Right kidney (tissue), 9 donors: Measurements from ENCODE around the gene BCAS4.
A peak's percentile ranks its signal among the peaks of the same experiment; 100 is the strongest.
"Not testable (repeated sequence)": the region's sequence is repeated elsewhere in the genome, so short reads cannot be mapped to it uniquely, and the experiment has no call there.

Source experiments
- DNase-seq: peaks from one replicate; pipeline ENCODE4 v3.0.0-alpha.2; 2016
- long read RNA-seq, 8 donors: transcript quantifications; one replicate each; lab custom pipeline, GENCODE V29; 2026

BCAS4 gene, protein sequence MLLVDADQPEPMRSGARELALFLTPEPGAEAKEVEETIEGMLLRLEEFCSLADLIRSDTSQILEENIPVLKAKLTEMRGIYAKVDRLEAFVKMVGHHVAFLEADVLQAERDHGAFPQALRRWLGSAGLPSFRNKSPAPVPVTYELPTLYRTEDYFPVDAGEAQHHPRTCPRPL
- long read RNA-seq, donor 1, full-length matches to known transcripts: 6 of 6 reads
- long read RNA-seq, donor 1, partial matches to known transcripts: 0 of 6 reads
- long read RNA-seq, donor 1, other reads (novel, unspliced or antisense): 0 of 6 reads
- long read RNA-seq, donor 2, full-length matches to known transcripts: 3 of 8 reads
- long read RNA-seq, donor 2, partial matches to known transcripts: 5 of 8 reads
- long read RNA-seq, donor 2, other reads (novel, unspliced or antisense): 0 of 8 reads
- long read RNA-seq, donor 3, full-length matches to known transcripts: 1 of 1 reads
- long read RNA-seq, donor 3, partial matches to known transcripts: 0 of 1 reads
- long read RNA-seq, donor 3, other reads (novel, unspliced or antisense): 0 of 1 reads
- long read RNA-seq, donor 4, full-length matches to known transcripts: 1 of 104 reads
- long read RNA-seq, donor 4, partial matches to known transcripts: 103 of 104 reads
- long read RNA-seq, donor 4, other reads (novel, unspliced or antisense): 0 of 104 reads
- long read RNA-seq, donor 5, full-length matches to known transcripts: 2 of 2 reads
- long read RNA-seq, donor 5, partial matches to known transcripts: 0 of 2 reads
- long read RNA-seq, donor 5, other reads (novel, unspliced or antisense): 0 of 2 reads
- long read RNA-seq, donor 6, full-length matches to known transcripts: 3 of 108 reads
- long read RNA-seq, donor 6, partial matches to known transcripts: 105 of 108 reads
- long read RNA-seq, donor 6, other reads (novel, unspliced or antisense): 0 of 108 reads
- long read RNA-seq, donor 7, full-length matches to known transcripts: 1 of 35 reads
- long read RNA-seq, donor 7, partial matches to known transcripts: 0 of 35 reads
- long read RNA-seq, donor 7, other reads (novel, unspliced or antisense): 34 of 35 reads
- long read RNA-seq, donor 8, full-length matches to known transcripts: 4 of 4 reads
- long read RNA-seq, donor 8, partial matches to known transcripts: 0 of 4 reads
- long read RNA-seq, donor 8, other reads (novel, unspliced or antisense): 0 of 4 reads

DNA sequence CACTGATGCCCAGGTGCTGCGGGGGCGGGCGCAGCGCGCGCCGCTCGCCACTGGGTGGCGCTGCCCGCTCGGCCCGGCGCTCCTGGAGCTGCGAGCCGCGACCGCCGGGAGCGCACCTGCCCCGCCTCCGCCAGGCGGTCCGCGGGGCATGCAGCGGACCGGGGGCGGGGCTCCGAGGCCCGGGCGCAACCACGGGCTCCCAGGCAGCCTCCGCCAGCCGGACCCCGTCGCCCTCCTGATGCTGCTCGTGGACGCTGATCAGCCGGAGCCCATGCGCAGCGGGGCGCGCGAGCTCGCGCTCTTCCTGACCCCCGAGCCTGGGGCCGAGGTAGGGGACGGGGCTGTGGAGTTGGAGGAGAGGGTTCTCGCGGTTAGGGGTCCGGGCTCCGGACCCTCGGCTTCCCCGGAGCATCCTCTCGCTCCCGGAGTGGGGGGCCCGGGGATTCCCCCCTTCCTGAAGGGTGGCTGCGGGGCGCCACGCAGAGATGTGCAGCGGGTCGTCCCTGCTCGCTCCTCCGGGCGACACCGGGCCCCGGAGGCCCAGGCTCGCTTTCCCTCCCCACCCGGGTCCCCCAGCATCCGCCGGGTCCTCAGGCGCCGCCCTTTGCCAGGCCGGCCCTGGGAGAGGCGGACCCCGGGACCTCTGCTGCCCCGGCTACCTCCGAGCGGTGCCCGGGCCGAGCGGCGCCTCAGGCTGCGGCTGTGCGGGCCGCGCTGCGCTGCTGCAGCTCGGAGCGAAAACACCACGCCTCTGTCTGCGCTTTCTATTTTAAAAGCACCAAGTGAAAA lies at the start of gene BCAS4:
TSS of gene BCAS4 (plus strand) at position 216 of the 789 bp plus-strand sequence. CDS start at position 239, 23 bp downstream.
- DNase-seq: peak; percentile 85

DNA sequence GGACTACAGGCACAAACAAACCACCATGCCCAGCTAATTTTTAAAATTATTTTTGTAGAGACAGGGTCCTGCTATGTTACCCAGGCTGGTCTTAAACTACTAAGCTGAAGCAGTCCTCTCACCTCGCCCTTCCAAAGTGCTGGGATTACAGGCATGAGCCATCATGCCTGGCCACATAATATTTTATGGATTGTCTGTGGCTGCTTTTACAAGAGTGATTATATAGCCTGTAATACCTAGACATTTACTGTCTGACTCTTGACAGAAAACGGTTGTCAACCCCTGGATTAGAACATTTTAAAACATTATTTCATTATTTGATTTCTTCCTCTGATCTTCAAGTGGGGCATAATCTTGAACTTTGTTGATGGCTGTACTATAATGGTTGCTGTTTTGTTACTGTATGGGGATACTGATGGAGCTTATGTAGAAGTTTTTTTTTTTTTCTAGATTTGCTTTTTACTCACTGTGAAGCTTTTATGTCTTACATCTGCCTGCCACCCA lies 49.2 kb upstream of the BCAS4 start:
- no peak for DNase-seq

DNA sequence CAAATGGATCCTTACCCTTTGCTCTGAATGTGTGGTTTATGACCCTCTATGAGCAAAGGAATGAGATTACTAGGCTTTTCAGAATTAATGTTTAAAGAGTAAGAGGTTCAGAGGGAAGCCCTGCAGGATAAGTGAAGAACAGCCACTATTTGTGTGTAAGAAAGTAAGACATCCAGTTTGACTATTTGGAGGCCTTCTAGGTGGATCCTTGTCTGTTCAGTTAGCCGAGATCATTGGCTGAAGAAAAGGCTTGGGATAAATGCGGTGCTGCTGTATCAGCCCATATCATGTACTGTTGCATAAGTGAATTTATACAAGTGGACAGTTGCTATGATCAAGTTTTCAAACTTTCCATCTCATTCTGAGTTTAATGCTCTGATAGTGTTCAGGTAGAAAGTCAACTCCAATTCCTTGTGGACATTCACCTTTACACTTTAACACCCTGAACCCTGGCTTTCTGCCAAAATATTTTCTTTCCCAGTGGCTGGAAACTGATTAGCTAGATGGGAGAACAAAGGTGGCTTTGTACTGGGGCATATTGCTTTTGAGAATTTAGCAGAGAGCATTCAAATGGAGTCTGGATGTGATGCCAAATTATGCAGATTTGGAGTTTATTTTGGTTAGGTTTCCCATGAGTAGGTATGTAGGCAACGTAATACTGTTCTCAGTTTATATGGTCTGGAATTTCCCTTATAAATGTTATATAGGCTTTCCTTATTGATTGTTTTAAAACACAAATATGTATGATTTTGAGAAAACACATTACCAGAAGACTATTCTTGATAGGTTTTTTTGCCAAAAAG lies 48.5 kb upstream of the BCAS4 start:
- no peak for DNase-seq

DNA sequence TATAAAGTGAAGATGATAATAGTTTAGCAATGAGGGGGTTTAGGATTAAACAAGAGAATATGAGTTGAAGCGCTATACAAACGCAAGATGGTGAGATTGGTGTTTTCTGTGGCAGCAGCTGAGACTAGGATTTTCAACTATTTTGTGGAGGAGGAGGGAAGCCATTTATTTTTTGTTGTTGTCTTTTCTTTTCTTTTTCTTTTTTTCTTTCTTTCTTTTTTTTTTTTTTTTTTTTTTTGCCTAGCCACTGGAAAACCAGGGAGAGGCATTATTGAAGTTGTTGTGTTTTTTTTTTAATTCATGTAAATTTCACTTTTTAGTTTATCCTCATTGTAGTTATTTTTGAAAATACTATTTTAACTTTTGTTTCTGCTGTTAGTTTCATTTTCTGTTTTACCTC lies 47.6 kb upstream of the BCAS4 start:
- DNase-seq: no peak

DNA sequence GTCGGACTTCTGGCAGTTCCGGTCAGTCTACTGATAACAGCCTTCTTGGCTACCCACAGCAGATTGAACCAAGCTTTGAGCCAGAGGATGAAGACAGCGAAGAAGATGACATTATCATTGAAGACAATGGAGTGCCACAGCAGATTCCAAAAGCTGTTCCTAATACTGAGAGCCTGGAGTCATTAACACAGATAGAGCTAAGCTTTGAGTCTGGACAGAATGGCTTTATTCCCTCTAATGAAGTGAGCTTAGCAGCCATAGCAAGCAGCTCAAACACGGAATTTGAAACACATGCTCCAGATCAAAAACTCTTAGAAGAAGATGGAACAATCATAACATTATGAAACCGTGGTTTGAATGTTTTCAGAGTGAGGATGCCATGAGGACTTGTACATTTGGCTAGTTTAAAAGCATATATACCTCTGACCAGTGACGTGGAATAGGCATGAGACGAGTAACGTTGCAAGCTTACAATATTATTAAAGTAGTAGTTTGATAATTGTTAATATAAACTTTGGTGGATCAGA lies 44.7 kb upstream of the BCAS4 start:
- DNase-seq: no peak

DNA sequence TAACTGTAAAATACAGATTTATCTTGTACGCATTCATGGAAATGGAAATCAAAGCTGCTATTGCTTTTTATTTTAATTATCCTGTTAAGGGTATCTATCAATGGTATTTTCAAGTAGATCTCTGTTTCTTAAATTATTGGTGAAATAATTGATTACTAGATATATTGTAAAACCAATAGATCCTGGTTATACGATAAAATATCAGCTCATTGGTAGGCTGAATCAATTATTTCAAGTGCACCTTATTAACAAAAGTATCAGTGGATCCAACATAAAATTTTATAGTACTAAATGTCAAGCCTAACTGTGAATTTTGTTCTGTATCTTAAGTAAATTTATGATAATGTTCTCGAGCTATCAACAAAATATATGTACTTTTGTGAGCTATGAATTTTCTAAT lies 41.7 kb upstream of the BCAS4 start:
- DNase-seq: no peak

DNA sequence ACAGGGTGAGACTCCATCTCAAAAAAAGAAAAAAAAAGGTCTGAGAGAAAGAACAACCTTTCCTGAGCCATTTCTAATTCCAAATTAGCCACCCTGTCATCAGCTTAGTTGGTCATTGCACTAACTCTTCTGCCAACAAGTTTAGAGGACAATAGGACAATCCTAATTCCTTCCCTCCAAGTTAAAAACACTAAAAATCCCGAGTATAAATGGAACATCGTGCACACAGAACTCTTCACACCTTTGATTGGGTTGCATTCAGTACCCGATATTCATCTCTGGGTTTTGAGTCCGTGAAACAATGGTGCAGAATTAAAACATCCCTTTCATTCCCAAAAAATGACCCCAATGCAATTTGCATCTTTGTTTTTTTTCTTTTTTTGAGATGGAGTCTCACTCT lies 40.4 kb upstream of the BCAS4 start:
- DNase-seq: no peak

DNA sequence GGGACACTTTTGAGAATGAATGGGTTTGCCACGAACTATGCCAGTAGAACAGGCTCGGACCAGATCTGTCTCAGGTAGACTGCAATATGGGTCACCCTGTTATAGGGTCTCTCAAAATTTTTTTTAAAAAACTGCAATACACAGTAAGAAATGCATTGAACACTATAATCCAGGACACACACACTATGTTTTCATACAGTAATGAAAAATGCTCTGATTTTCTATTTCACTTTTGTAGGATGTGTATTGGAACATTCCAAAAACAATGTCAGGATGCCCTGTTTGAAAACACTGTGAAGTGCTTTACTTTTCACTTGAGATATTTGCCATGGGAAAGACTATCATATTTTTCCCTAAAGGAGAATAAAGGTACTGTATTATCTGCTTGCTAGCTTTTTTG lies 38.4 kb upstream of the BCAS4 start:
- no peak for DNase-seq

DNA sequence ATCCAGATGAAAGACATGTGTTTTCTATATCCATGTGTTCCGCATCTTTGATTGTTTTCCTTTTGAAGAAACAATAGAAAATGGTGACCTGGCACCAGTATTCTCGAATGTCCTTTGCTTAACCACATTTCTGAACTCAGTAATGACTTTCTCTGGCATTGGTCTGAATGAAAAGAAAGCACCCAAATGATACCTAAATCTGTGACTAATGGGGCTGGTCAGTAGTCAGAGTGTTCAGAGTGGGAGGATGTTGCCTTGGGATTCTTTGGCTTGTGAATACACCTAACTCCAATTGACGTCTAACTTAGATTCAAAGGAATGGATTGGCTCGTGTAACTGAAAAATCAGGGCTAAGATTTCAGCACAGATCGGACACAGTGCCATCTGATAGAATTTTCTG lies 36.4 kb upstream of the BCAS4 start:
- DNase-seq: no peak

DNA sequence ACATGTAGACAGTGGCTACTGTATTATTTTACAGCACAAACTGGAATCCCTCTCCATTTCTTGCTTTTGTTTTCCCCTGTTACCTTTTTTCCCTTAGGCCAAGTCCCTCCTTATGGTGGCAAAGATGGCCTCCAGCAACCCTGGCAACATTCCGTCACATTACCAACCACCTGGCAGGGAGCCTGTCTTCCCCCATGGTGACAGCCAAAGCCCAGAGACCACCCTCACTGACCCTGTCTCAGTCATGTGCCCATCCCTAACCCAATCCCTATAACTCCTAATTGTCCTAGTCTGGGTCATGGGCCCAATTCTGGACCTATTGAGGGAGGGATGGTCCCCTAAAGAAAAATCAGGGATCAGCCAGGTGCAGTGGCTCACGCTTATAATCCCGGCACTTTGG lies 35.9 kb upstream of the BCAS4 start:
- no peak for DNase-seq

DNA sequence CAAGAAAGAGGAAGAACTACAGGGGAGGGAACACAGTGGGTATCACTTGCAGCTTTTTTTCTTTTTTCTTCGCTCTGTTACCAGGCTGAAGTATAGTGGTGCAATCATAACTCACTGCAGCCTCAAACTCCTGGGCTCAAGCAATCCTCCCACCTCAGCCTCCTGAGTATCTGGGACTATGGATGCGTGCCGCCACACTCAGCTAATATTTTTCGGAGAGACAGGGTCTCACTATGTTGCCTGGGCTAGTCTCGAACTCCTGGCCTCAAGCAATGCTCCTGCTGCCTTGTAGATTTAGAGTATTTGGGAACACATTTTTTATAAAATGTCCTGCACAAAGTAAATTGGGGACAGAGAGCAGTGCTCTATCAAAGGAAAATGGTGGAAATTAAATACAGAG lies 35.2 kb upstream of the BCAS4 start:
- DNase-seq: no peak

DNA sequence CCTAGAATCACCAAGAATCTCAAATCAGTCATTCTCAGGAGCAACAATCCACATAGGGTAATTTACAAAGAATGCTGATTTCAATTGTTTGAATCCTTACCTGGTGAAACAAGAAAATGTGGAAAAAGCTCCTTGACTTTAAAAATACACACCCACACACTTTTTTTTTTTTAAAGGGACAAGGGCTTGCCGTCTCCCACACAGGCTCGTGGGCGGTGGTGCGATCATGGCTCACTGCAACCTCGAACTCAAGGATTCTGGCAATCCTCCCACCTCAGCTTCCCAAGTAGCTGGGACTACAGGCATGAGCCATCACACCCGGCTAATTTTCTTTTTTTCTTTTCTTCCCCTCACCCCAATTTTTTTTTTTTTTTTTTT lies 32.8 kb upstream of the BCAS4 start:
- no peak for DNase-seq

DNA sequence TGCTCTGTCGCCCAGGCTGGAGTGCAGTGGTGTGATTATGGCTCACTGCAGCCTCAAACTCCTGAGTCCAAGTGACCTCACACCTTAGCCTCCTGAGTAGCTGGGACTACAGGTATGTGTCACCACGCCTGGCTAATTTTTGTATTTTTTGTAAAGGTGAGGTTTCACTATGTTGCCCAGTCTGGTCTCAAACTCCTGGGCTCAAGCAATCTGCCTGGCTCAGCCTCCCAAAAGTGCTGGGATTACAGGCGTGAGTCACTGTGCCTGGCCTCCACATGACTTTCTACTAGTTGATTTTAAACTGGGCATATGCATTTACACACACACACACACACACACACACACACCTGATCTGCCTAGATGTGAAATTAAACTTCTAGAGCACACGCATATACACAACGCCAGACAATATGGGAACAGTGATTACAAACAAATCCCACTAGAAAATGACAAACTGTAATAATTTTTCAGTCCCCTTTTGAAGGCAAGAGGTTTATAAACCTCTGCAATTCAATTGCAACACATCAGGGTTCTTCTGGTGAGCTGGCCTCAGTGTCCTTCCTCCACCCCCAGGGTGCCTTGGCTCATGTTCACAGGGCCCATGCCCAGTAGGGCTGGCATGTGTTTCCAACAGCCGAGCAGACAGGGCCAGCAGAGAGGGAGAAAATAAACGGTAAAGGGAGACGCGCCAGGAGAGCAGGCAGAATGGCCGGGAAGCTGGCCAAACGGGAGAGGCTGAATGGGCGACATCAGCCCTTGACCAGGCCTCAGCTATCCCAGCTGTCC lies 32.2 kb upstream of the BCAS4 start:
- DNase-seq: no peak

DNA sequence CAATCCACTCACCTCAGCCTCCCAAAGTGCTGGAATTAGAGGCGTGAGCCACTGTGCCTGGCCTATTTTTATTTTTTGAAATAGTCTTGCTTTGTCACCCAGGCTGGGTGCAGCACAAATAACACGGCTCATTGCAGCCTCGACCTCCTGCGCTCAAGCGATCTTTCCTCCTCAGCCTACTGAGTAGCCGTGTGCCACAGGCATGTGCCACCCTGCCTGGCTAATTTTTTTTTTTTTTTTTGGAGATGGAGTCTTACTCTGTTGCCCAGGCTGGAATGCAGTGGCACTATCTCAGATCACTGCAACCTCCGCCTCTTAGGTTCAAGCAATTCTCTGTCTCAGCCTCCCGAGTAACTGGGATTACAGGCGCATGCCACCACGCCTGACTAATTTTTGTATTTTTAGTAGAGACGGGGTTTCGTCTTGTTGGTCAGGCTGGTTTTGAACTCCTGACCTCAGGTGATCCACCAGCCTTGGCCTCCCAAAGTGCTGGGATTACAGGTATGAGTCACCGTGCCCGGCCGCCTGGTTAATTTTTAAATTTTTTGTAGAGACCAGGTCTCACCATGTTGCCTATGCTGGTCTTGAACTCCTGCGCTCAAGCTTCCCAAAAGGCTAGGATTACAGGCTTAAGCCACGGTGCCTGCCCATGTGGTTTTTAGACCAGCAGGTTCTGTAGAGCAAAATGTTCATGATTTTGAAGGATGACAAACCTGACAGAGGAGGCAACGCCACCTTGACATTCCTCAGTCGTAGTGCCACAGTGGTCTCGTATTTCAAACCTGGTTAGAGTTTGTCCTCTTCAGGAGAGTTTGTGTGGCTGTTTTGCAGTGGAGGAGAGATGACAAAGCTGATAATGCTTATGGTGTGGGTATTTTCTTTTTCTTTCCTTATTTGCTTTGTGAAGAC lies 31.1 kb upstream of the BCAS4 start:
- peak; percentile 27 for DNase-seq

DNA sequence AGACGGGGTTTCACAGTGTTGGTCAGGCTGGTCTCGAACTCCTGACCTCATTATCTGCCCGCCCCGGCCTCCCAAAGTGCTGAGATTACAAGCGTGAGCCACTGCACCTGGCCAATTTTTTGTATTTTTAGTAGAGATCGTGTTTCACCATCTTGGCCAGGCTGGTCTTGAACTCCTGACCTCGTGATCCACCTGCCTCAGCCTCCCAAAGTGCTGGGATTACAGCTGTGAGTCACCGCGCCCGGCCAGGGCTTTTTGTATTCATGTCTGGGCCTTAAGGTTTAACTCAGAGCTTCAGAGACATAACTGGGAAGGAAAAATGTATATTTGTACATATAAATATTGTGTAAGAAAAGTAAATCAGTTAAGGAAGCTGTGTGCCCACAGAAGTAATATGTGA lies 29.6 kb upstream of the BCAS4 start:
- not testable (repeated sequence) for DNase-seq

DNA sequence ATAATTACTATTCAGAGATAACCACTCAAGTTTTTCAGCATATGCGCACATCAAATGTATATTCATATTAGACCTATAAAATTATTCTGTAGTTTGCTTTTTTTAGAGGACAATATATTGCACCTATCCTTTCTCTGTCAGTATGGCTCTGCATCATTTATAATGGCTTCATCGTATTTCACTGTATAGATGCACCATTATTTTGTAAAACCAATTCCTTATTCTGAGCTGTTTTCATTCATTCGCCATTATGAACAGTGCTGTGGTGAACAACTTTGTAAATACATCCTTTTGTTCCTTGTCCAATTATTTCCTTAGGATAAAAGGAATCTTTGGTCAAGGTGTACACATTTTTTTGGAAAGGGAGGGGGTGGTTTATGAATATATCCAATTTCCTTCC lies 29.2 kb upstream of the BCAS4 start:
- no peak for DNase-seq

DNA sequence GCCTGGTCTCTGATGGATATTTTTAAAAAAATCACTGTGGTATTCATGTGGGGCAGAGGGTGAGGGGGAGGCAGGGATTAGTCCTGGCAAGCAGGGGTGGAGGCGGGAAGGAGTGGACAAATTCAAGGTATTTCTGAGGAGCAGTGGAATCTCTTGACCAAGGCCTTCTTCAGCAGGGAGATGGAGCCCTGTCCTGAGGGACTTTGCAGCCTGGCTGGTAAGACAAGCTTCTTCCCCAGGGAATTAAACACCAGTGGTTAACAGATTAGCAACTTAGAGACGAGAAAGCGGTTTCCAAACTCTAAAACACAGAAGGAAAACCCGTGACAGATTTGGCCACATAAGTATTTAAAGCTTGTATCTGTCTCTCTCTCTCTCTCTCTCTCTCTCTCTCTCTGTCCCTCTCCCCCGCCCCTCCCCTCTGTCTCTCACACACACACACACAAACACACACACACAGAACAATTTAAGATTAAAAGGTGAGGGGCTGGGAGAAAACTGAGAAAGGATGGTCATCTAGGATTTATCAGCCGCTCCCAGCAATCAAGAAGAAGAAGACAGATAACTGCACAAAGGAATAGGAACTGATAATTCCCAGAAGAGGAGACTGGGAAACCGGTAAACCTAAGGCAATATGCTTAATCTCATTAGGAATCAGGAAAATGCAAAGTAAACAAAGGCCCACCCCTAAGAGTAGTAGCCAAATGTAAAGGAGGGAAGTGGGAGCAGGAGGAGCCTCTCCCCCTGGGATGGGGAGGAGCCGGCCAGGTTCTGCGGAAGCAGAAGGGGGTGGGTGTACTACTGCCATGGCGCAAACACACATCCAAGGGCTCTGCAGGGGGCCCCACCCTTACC lies 27.7 kb upstream of the BCAS4 start:
- not testable (repeated sequence) for DNase-seq

DNA sequence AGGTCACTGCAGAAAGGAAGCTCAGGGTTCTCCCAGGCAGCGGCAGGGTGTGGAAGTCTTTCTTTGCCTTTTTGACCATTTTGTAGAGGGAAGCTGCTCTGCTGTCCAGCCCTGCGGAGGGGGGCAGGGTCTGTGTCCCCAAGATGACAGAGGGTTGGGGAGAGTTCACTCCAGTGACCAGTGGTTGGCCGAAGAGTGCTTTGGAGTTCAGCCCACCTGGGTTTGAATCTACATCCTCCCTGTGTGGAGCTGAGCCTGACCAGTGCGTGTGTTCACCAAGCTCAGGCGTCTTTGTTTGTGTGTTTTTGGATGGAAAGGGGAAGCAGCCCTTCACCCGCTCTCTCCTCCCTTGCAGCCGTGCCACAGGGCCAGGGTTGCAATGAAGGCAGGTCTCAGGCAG lies 25.9 kb upstream of the BCAS4 start:
- not testable (repeated sequence) for DNase-seq
